IMR-90 (cell line): ENCODE results near the gene CYSRT1. TPM values are rescaled to one million over a fixed set of nuclear protein-coding genes. Genes with fewer than 3 reads are reported as not detected.

Source experiments
- ATAC-seq: fragments of 200-7000 bp; cut with Tn5 transposase; 2 replicates; pipeline ENCODE4 v1.9.1; 2020; ENCODE audit warnings: low read depth, mild to moderate bottlenecking, moderate library complexity
- BruUV-seq: library from RNA; stranded (reverse); fragments of 400-500 nt; replicated peaks from 2 replicates; lab custom pipeline; 2021; lab: Mats Ljungman, UMichigan
- CTCF ChIA-PET: fragments of 300-600 bp; formaldehyde crosslinking; extraction: SDS; loops from one replicate; lab custom pipeline; 2021; ENCODE audit warnings: antibody characterized with exemption; lab: Yijun Ruan, JAX
- POLR2A ChIA-PET: fragments of 300-600 bp; sonication (Branson Sonifier 250); formaldehyde crosslinking; loops from one replicate; lab custom pipeline; 2022; ENCODE audit warnings: antibody characterized with exemption; ENCODE audit not compliant: unreplicated experiment; lab: Charles Lee
- DNase-seq: peaks from one replicate; pipeline ENCODE4 v3.0.0; 2013
- H2AFZ ChIP-seq: replicated peaks from 2 replicates; pipeline ENCODE3; 2013; ENCODE audit warnings: low read length, mild to moderate bottlenecking; ENCODE audit not compliant: poor library complexity
- H2AK5ac ChIP-seq: 2 replicates; pipeline ENCODE4 v1.6.1; 2013; ENCODE audit warnings: low read depth, low read length, inconsistent platforms
- H2AK9ac ChIP-seq: replicated peaks from 2 replicates; pipeline ENCODE3; 2013; ENCODE audit warnings: mild to moderate bottlenecking, low read depth, low read length, moderate library complexity; ENCODE audit not compliant: poor library complexity
- H2BK120ac ChIP-seq: 2 replicates; pipeline ENCODE4 v1.6.1; 2013; ENCODE audit warnings: low read depth, low read length, inconsistent platforms
- H2BK15ac ChIP-seq: 3 replicates; pipeline ENCODE4 v1.6.1; 2013; ENCODE audit warnings: low read depth, low read length, inconsistent platforms
- H2BK20ac ChIP-seq: 2 replicates; pipeline ENCODE4 v1.6.1; 2013; ENCODE audit warnings: low read depth, mild to moderate bottlenecking, inconsistent platforms, low read length, moderate library complexity
- H2BK5ac ChIP-seq: 2 replicates; pipeline ENCODE4 v1.6.1; 2013; ENCODE audit warnings: mild to moderate bottlenecking, low read depth, low read length, inconsistent platforms; ENCODE audit not compliant: poor library complexity, severe bottlenecking
- H3K14ac ChIP-seq: replicated peaks from 2 replicates; pipeline ENCODE4 v1.6.1; 2013; ENCODE audit warnings: low read depth, low read length, inconsistent platforms
- H3K18ac ChIP-seq: 2 replicates; pipeline ENCODE4 v1.6.1; 2013; ENCODE audit warnings: low read depth, low read length, control low read depth
- H3K23ac ChIP-seq: 2 replicates; pipeline ENCODE4 v1.6.1; 2013; ENCODE audit warnings: low read depth, low read length, inconsistent platforms
- H3K27ac ChIP-seq: 2 replicates; pipeline ENCODE4 v1.5.1; 2013; ENCODE audit warnings: mild to moderate bottlenecking, control low read depth, low read length; ENCODE audit not compliant: insufficient read depth
- H3K27me3 ChIP-seq: 2 replicates; pipeline ENCODE4 v1.6.1; 2013; ENCODE audit warnings: low read length; ENCODE audit not compliant: control insufficient read depth, insufficient read depth
- H3K36me3 ChIP-seq: 2 replicates; pipeline ENCODE4 v1.6.1; 2013; ENCODE audit warnings: low read length, mixed read lengths; ENCODE audit not compliant: control insufficient read depth, insufficient read depth
- H3K4ac ChIP-seq: 2 replicates; pipeline ENCODE4 v1.6.1; 2013; ENCODE audit warnings: low read depth, low read length, inconsistent platforms
- H3K4me1 ChIP-seq: 2 replicates; pipeline ENCODE4 v1.6.1; 2013; ENCODE audit warnings: low read length, mixed read lengths; ENCODE audit not compliant: control insufficient read depth, insufficient read depth
- H3K4me2 ChIP-seq: 2 replicates; pipeline ENCODE4 v1.6.1; 2013; ENCODE audit warnings: low read depth, mild to moderate bottlenecking, control low read depth, low read length, moderate library complexity
- H3K4me3 ChIP-seq: 2 replicates; pipeline ENCODE4 v1.5.1; 2013; ENCODE audit warnings: low read depth, mild to moderate bottlenecking, control low read depth, low read length, moderate library complexity; ENCODE audit not compliant: insufficient read depth
- H3K56ac ChIP-seq: 2 replicates; pipeline ENCODE4 v1.6.1; 2013; ENCODE audit warnings: low read length, inconsistent platforms; ENCODE audit not compliant: insufficient read depth; ENCODE audit errors: extremely low read depth
- H3K79me1 ChIP-seq, 2 experiments: 2 replicates each; pipeline ENCODE4 v1.6.1; 2013; ENCODE audit warnings: low read length in 2 of 2, inconsistent platforms in 1 of 2, low read depth in 1 of 2
- H3K9ac ChIP-seq: 2 replicates; pipeline ENCODE4 v1.6.1; 2013; ENCODE audit warnings: low read depth, low read length, control low read depth
- H3K9me1 ChIP-seq: 2 replicates; pipeline ENCODE4 v1.6.1; 2013; ENCODE audit warnings: low read length, inconsistent platforms; ENCODE audit not compliant: insufficient read depth
- H3K9me3 ChIP-seq: 2 replicates; pipeline ENCODE4 v1.6.1; 2013; ENCODE audit warnings: low read length; ENCODE audit not compliant: control insufficient read depth, insufficient read depth
- H4K20me1 ChIP-seq: 2 replicates; pipeline ENCODE4 v1.6.1; 2013; ENCODE audit warnings: low read length, inconsistent platforms; ENCODE audit not compliant: insufficient read depth
- H4K5ac ChIP-seq: 2 replicates; pipeline ENCODE4 v1.6.1; 2013; ENCODE audit warnings: mild to moderate bottlenecking, low read depth, low read length, control low read depth
- H4K8ac ChIP-seq, 2 experiments: 2 replicates each; pipeline ENCODE4 v1.6.1; 2013; ENCODE audit warnings: low read depth in 2 of 2, low read length in 2 of 2, control low read depth in 1 of 2, inconsistent platforms in 1 of 2
- H4K91ac ChIP-seq: 2 replicates; pipeline ENCODE4 v1.6.1; 2013; ENCODE audit warnings: low read depth, low read length, inconsistent platforms; ENCODE audit not compliant: insufficient read depth
- MAFK ChIP-seq: IDR thresholded peaks from 2 replicates; pipeline ENCODE4 v1.6.1; 2012; ENCODE audit warnings: low read depth, low read length, improper control_type of control experiment
- RCOR1 ChIP-seq: IDR thresholded peaks from 2 replicates; pipeline ENCODE4 v1.6.1; 2012; ENCODE audit warnings: mild to moderate bottlenecking, low read length, improper control_type of control experiment; ENCODE audit not compliant: insufficient replicate concordance
- WGBS, 2 experiments: methylation state at CpG; one replicate each; pipeline versions ENCODE4 v1.1.5 to v1.1.7; 2013; ENCODE audit warnings: missing lambda C conversion rate in 2 of 2; ENCODE audit not compliant: insufficient read length in 1 of 2; ENCODE audit errors: extremely low coverage in 2 of 2; 5-methylcytosine and 5-hydroxymethylcytosine counted together
- dilution Hi-C: fragments of 300-500 bp; cut with HindIII; formaldehyde crosslinking; loops from one replicate; pipeline ENCODE4 v1.14.3; 2018; ENCODE audit warnings: low sequenced_read_pairs; ENCODE audit not compliant: unreplicated experiment
- in situ Hi-C: fragments of 300-500 bp; cut with MboI; formaldehyde crosslinking; loops from 3 replicates; pipeline ENCODE4 v1.14.3; 2019; ENCODE audit warnings: low sequenced_read_pairs, inconsistent platforms, mixed read lengths
- intact Hi-C: fragments of 100-400 bp; cut with micrococcal nuclease; formaldehyde crosslinking; loops from 2 replicates; pipeline ENCODE4 v1.10.0; 2022
- polyA plus RNA-seq, 3 experiments: library from polyadenylated mRNA; depleted of rRNA; stranded (reverse); fragments of >200 nt; gene quantifications; 2 replicates each; pipeline ENCODE4 v1.2.3, GENCODE V29; 2012; ENCODE audit warnings: low replicate concordance in 1 of 3
- total RNA-seq: library from RNA; depleted of rRNA; stranded (reverse); fragments of >200 nt; gene quantifications from 2 replicates; pipeline ENCODE4 v1.2.3, GENCODE V29; 2012
- TF ChIP-seq, protein P1 (sequence below): fragments of 150-350 bp; IDR thresholded peaks from 2 replicates; pipeline ENCODE4 v1.6.1; 2017; ENCODE audit warnings: mild to moderate bottlenecking, antibody characterized with exemption, low read length, low read depth
- TF ChIP-seq, protein P2 (sequence below): fragments of 150-350 bp; IDR thresholded peaks from 2 replicates; pipeline ENCODE4 v1.6.1; 2016; ENCODE audit warnings: low read depth, mild to moderate bottlenecking, low read length, moderate library complexity, borderline replicate concordance

Gene CYSRT1
- total and polyA plus RNA-seq, 2 of the 4 experiments (the other 2 are of a cell fraction), result 0.18 to 0.84 TPM

DNA sequence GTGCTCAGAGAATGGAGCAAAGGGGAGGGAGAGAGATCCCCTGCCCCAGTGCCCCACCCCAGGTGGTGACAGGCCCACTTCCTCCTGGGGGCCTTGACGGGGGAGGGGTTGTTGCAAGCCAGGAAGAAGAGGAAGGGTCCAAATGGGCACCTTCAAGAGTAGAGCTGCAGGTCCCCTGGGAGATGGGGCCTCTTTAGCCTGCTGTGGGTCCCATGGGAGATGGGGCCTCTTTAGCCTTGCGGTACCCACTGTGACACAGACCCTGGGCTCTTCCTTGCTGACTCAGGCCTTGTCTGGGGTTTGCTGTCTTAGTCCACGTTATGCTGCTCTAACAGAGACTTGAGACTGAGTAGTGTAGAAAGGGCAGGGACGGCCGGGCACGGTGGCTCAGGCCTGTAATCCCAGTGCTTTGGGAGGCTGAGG lies 43.0 kb downstream of the CYSRT1 start:
- in situ Hi-C loops, result no loop called here
- no peaks in the 10 kb centered on the region for H3K27me3 ChIP-seq
- TF ChIP-seq, protein P1, sequence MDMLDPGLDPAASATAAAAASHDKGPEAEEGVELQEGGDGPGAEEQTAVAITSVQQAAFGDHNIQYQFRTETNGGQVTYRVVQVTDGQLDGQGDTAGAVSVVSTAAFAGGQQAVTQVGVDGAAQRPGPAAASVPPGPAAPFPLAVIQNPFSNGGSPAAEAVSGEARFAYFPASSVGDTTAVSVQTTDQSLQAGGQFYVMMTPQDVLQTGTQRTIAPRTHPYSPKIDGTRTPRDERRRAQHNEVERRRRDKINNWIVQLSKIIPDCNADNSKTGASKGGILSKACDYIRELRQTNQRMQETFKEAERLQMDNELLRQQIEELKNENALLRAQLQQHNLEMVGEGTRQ, result no peak
- TF ChIP-seq RCOR1 (no peak), MAFK (peak; percentile 33)
- TF ChIP-seq, protein P2, sequence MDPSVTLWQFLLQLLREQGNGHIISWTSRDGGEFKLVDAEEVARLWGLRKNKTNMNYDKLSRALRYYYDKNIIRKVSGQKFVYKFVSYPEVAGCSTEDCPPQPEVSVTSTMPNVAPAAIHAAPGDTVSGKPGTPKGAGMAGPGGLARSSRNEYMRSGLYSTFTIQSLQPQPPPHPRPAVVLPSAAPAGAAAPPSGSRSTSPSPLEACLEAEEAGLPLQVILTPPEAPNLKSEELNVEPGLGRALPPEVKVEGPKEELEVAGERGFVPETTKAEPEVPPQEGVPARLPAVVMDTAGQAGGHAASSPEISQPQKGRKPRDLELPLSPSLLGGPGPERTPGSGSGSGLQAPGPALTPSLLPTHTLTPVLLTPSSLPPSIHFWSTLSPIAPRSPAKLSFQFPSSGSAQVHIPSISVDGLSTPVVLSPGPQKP, result no peak
- no peak overlapping the region for H3K56ac ChIP-seq
- intact Hi-C loops, result no loop called here
- no peak overlapping the region for H4K91ac ChIP-seq
- H3K4me2 ChIP-seq, result no peak overlapping the region
- H3K36me3 ChIP-seq, result peaks cover 62% of the 10 kb centered on the region
- H2BK15ac ChIP-seq, result no peak overlapping the region
- no peak overlapping the region for H2AK9ac ChIP-seq
- peaks cover 11 to 61% of the 10 kb centered on the region in 2 experiments; a peak in 3 of 4 replicates for H3K79me1 ChIP-seq
- ChIA-PET CTCF (no interaction called here), POLR2A (no interaction called here)
- no peak overlapping the region for H2BK5ac ChIP-seq
- no peak overlapping the region for H2BK20ac ChIP-seq
- ATAC-seq, result peak; percentile 7; the same call in 1 of the 2 replicates
- H2BK120ac ChIP-seq, result no peak overlapping the region
- no peak overlapping the region for H3K14ac ChIP-seq
- H4K20me1 ChIP-seq, result peaks cover 33% of the 10 kb centered on the region
- H3K23ac ChIP-seq, result no peak overlapping the region
- no peak overlapping the region for H3K27ac ChIP-seq
- H2AK5ac ChIP-seq, result peak overlapping the region; percentile 8; the same call in 1 of the 2 replicates
- dilution Hi-C loops, result no loop called here
- H3K4me1 ChIP-seq, result peaks cover 12% of the 10 kb centered on the region
- no peaks in the 10 kb centered on the region for H3K9me3 ChIP-seq
- no peak overlapping the region for H4K5ac ChIP-seq
- no peak overlapping the region for H3K9ac ChIP-seq
- H3K4me3 ChIP-seq, result no peak overlapping the region
- no CpG with 5 or more reads among the region's 6 CpGs for WGBS, 2 experiments
- peak overlapping the region; percentile 16; the same call in 1 of the 2 replicates for H3K4ac ChIP-seq
- no TSS peak for BruUV-seq
- H3K9me1 ChIP-seq, result peaks cover 14% of the 10 kb centered on the region
- no peak overlapping the region for H4K8ac ChIP-seq
- no peak overlapping the region for H2AFZ ChIP-seq
- DNase-seq, result peak; percentile 15
- H3K18ac ChIP-seq, result no peak overlapping the region
